Effector CD4-positive, alpha-beta T cell (primary cell): ENCODE results near the gene PHF20.
"Not testable (repeated sequence)": the region's sequence is repeated elsewhere in the genome, so short reads cannot be mapped to it uniquely, and the experiment has no call there.

Experiments
- DNase-seq: peaks from one replicate; pipeline ENCODE4 v3.0.0-alpha.2; 2020

Gene PHF20

GRCh38 chr20:35783811-35784210, 12.0 kb downstream of the PHF20 start:
- DNase-seq: not testable (repeated sequence)

- not testable (repeated sequence) for DNase-seq
These were observed 13.7 kb downstream of the PHF20 start for GRCh38 chr20:35785541-35785940.

- DNase-seq: no peak
These were observed 17.0 kb downstream of the PHF20 start for GRCh38 chr20:35788796-35789195.

GRCh38 chr20:35791097-35791496, 19.3 kb downstream of the PHF20 start:
- no peak for DNase-seq

GRCh38 chr20:35791821-35792220, 20.0 kb downstream of the PHF20 start:
- DNase-seq: no peak

GRCh38 chr20:35792740-35793139, 20.9 kb downstream of the PHF20 start:
- no peak for DNase-seq

GRCh38 chr20:35796571-35796970, 24.8 kb downstream of the PHF20 start:
- no peak for DNase-seq

GRCh38 chr20:35801865-35802264, 30.1 kb downstream of the PHF20 start:
- DNase-seq: no peak

GRCh38 chr20:35806075-35806474, 34.3 kb downstream of the PHF20 start:
- DNase-seq: no peak

GRCh38 chr20:35807877-35808276, 36.1 kb downstream of the PHF20 start:
- DNase-seq: no peak

GRCh38 chr20:35820715-35821114, 48.9 kb downstream of the PHF20 start:
- DNase-seq: no peak

- no peak for DNase-seq
These were observed 50.0 kb downstream of the PHF20 start for GRCh38 chr20:35821807-35822242.

- DNase-seq: no peak
These were observed 51.3 kb downstream of the PHF20 start for GRCh38 chr20:35823147-35823546.

- no peak for DNase-seq
These were observed 52.1 kb downstream of the PHF20 start for GRCh38 chr20:35823937-35824336.

- DNase-seq: no peak
These were observed 54.7 kb downstream of the PHF20 start for GRCh38 chr20:35826397-35826998.

GRCh38 chr20:35828434-35828833, 56.6 kb downstream of the PHF20 start:
- no peak for DNase-seq

GRCh38 chr20:35828916-35829315, 57.1 kb downstream of the PHF20 start:
- DNase-seq: no peak

GRCh38 chr20:35830264-35830663, 58.4 kb downstream of the PHF20 start:
- no peak for DNase-seq

GRCh38 chr20:35831029-35831428, 59.2 kb downstream of the PHF20 start:
- no peak for DNase-seq

- no peak for DNase-seq
These were observed 60.2 kb downstream of the PHF20 start for GRCh38 chr20:35831971-35832370.

GRCh38 chr20:35833241-35833640, 61.4 kb downstream of the PHF20 start:
- DNase-seq: no peak

- no peak for DNase-seq
These were observed 65.9 kb downstream of the PHF20 start for GRCh38 chr20:35837577-35838195.

GRCh38 chr20:35838205-35838604, 66.4 kb downstream of the PHF20 start:
- DNase-seq: no peak

- no peak for DNase-seq
These were observed 68.1 kb downstream of the PHF20 start for GRCh38 chr20:35839904-35840303.

- DNase-seq: no peak
These were observed 68.6 kb downstream of the PHF20 start for GRCh38 chr20:35840421-35840820.
